ENCODE results near the gene SEC24B. TPM values are rescaled to one million over a fixed set of nuclear protein-coding genes. Genes with fewer than 3 reads are reported as not detected.
"Not testable (repeated sequence)": the region's sequence is repeated elsewhere in the genome, so short reads cannot be mapped to it uniquely, and the experiment has no call there.

SEC24B gene
- total RNA-seq, 2 experiments from 2014 or later, result 24.7 to 25.2 TPM

- H3K4me1 Mint-ChIP-seq (ENCODE audit: low read depth), result peaks cover 54% of the 10 kb centered on the region
- H3K27me3 Mint-ChIP-seq, result no peaks in the 10 kb centered on the region
- intact Hi-C loops (cut with micrococcal nuclease), result loop anchor here (1.0 to 10.0 kb wide), 10 partner anchors 13 to 1396 kb away; partner anchors contain the start of genes ELOVL6, GAR1, LEF1 and PLA2G12A
- ChIA-PET CTCF (interaction anchor here (0.8 to 1.7 kb wide), 4 partner anchors 14 to 254 kb away, joined by 3 to 6 read pairs (median 3); no protein-coding TSS in a partner anchor), POLR2A (interaction anchor here (0.6 to 3.4 kb wide), 9 partner anchors 11 to 919 kb away, joined by 3 to 25 read pairs (median 4); partner anchors contain the start of genes PLA2G12A and SEC24B)
- peaks cover 23% of the 10 kb centered on the region for H3K36me3 Mint-ChIP-seq
- H3K4me3 Mint-ChIP-seq, result peak overlapping the region; percentile 84
- peaks cover 5% of the 10 kb centered on the region for H3K9me3 Mint-ChIP-seq
- peak; percentile 80 for DNase-seq
- H3K27ac Mint-ChIP-seq, result peak overlapping the region; percentile 92
These were observed 127.3 kb downstream of the SEC24B start for GRCh38 chr4:109560687-109561461.

- ChIA-PET POLR2A (interaction anchor here (2.1 kb wide), 1 partner anchor 13 kb away, joined by 8 read pairs; no protein-coding TSS in a partner anchor), CTCF (interaction anchor here (0.6 to 1.8 kb wide), 3 partner anchors 12 to 139 kb away, joined by 3 to 4 read pairs (median 3); partner anchors contain the start of gene SEC24B)
- DNase-seq, result peak; percentile 57
- H3K4me3 Mint-ChIP-seq, result peak overlapping the region; percentile 84
- intact Hi-C loops (cut with micrococcal nuclease), result loop anchor here (10.0 kb wide), 2 partner anchors 632 to 1398 kb away; partner anchors contain the start of genes ELOVL6 and LEF1
- peaks cover 52% of the 10 kb centered on the region for H3K4me1 Mint-ChIP-seq (ENCODE audit: low read depth)
- H3K9me3 Mint-ChIP-seq, result peaks cover 5% of the 10 kb centered on the region
- H3K36me3 Mint-ChIP-seq, result peaks cover 22% of the 10 kb centered on the region
- no peak overlapping the region for H3K27ac Mint-ChIP-seq
- no peaks in the 10 kb centered on the region for H3K27me3 Mint-ChIP-seq
These were observed 129.0 kb downstream of the SEC24B start for GRCh38 chr4:109562457-109563239.

- POLR2A ChIA-PET, result interaction anchor here (0.7 to 1.9 kb wide), 3 partner anchors 11 to 138 kb away, joined by 3 to 13 read pairs (median 3); partner anchors contain the start of gene MCUB
- Mint-ChIP-seq H3K4me1 (ENCODE audit: low read depth) (peaks cover 62% of the 10 kb centered on the region), H3K27ac (peak overlapping the region; percentile 9), H3K36me3 (peaks cover 10% of the 10 kb centered on the region), H3K9me3 (peaks cover 4% of the 10 kb centered on the region), H3K27me3 (no peaks in the 10 kb centered on the region), H3K4me3 (no peak overlapping the region)
- CTCF ChIA-PET, result interaction anchor here (0.6 kb wide), 1 partner anchor 101 kb away, joined by 3 read pairs; no protein-coding TSS in a partner anchor
- intact Hi-C loops (cut with micrococcal nuclease), result no loop called here
- no peak for DNase-seq
These were observed 137.9 kb downstream of the SEC24B start for GRCh38 chr4:109571494-109571893.

- peaks cover 4% of the 10 kb centered on the region for H3K9me3 Mint-ChIP-seq
- peaks cover 10% of the 10 kb centered on the region for H3K36me3 Mint-ChIP-seq
- no peak for DNase-seq
- H3K4me3 Mint-ChIP-seq, result no peak overlapping the region
- no peak overlapping the region for H3K27ac Mint-ChIP-seq
- ChIA-PET CTCF (interaction anchor here (0.6 to 1.4 kb wide), 3 partner anchors 12 to 139 kb away, joined by 3 to 4 read pairs (median 3); partner anchors contain the start of genes MCUB and SEC24B), POLR2A (interaction anchor here (0.7 to 1.9 kb wide), 4 partner anchors 12 to 139 kb away, joined by 3 to 13 read pairs (median 3); partner anchors contain the start of gene MCUB)
- intact Hi-C loops (cut with micrococcal nuclease), result no loop called here
- H3K4me1 Mint-ChIP-seq (ENCODE audit: low read depth), result peaks cover 64% of the 10 kb centered on the region
- H3K27me3 Mint-ChIP-seq, result no peaks in the 10 kb centered on the region
These were observed 138.5 kb downstream of the SEC24B start for GRCh38 chr4:109572154-109572553.

- Mint-ChIP-seq H3K4me3 (peak overlapping the region; percentile 7), H3K27me3 (no peaks in the 10 kb centered on the region), H3K27ac (no peak overlapping the region), H3K4me1 (ENCODE audit: low read depth) (peaks cover 66% of the 10 kb centered on the region), H3K36me3 (peaks cover 13% of the 10 kb centered on the region), H3K9me3 (peaks cover 6% of the 10 kb centered on the region)
- intact Hi-C loops (cut with micrococcal nuclease), result loop anchor here (1.0 to 2.0 kb wide), 2 partner anchors 13 to 14 kb away; no protein-coding TSS in a partner anchor
- no peak for DNase-seq
- CTCF ChIA-PET, result interaction anchor here (0.7 to 1.8 kb wide), 8 partner anchors 11 to 141 kb away, joined by 3 to 7 read pairs (median 4); partner anchors contain the start of genes MCUB and SEC24B
- POLR2A ChIA-PET, result interaction anchor here (2.3 kb wide), 1 partner anchor 15 kb away, joined by 9 read pairs; the partner anchor contains the start of gene MCUB
These were observed 140.8 kb downstream of the SEC24B start for GRCh38 chr4:109574443-109574850.

GRCh38 chr4:109574931-109575804 lies 141.6 kb downstream of the SEC24B start:
- Mint-ChIP-seq H3K4me1 (ENCODE audit: low read depth) (peaks cover 60% of the 10 kb centered on the region), H3K27ac (no peak overlapping the region), H3K9me3 (peaks cover 7% of the 10 kb centered on the region), H3K36me3 (peaks cover 18% of the 10 kb centered on the region), H3K27me3 (no peaks in the 10 kb centered on the region), H3K4me3 (peak overlapping the region; percentile 7)
- intact Hi-C loops (cut with micrococcal nuclease), result loop anchor here (1.0 to 2.0 kb wide), 2 partner anchors 14 kb away; no protein-coding TSS in a partner anchor
- ChIA-PET CTCF (interaction anchor here (0.7 to 1.8 kb wide), 7 partner anchors 12 to 142 kb away, joined by 3 to 7 read pairs (median 3); partner anchors contain the start of genes MCUB and SEC24B), POLR2A (interaction anchor here (1.1 to 2.3 kb wide), 2 partner anchors 12 to 15 kb away, joined by 8 to 9 read pairs; partner anchors contain the start of gene MCUB)
- DNase-seq, result no peak

GRCh38 chr4:109576462-109576861 lies 142.8 kb downstream of the SEC24B start:
- DNase-seq, result no peak
- H3K27ac Mint-ChIP-seq, result no peak overlapping the region
- H3K36me3 Mint-ChIP-seq, result peaks cover 21% of the 10 kb centered on the region
- intact Hi-C loops (cut with micrococcal nuclease), result no loop called here
- H3K27me3 Mint-ChIP-seq, result no peaks in the 10 kb centered on the region
- H3K4me1 Mint-ChIP-seq (ENCODE audit: low read depth), result peaks cover 50% of the 10 kb centered on the region
- ChIA-PET CTCF (no interaction called here), POLR2A (interaction anchor here (0.6 kb wide), 1 partner anchor 15 kb away, joined by 3 read pairs; no protein-coding TSS in a partner anchor)
- peaks cover 3% of the 10 kb centered on the region for H3K9me3 Mint-ChIP-seq
- H3K4me3 Mint-ChIP-seq, result no peak overlapping the region

GRCh38 chr4:109578846-109579245 lies 145.2 kb downstream of the SEC24B start:
- Mint-ChIP-seq H3K9me3 (peaks cover 14% of the 10 kb centered on the region), H3K4me1 (ENCODE audit: low read depth) (peaks cover 48% of the 10 kb centered on the region), H3K27me3 (no peaks in the 10 kb centered on the region), H3K36me3 (peaks cover 24% of the 10 kb centered on the region), H3K27ac (no peak overlapping the region), H3K4me3 (no peak overlapping the region)
- intact Hi-C loops (cut with micrococcal nuclease), result no loop called here
- ChIA-PET POLR2A (no interaction called here), CTCF (no interaction called here)
- DNase-seq, result no peak

GRCh38 chr4:109579997-109580396 lies 146.4 kb downstream of the SEC24B start:
- POLR2A ChIA-PET; intact Hi-C loops (cut with micrococcal nuclease): not testable (repeated sequence)
- peaks cover 24% of the 10 kb centered on the region for H3K36me3 Mint-ChIP-seq

GRCh38 chr4:109588176-109588575 lies 154.6 kb downstream of the SEC24B start:
- peaks cover 3% of the 10 kb centered on the region for H3K9me3 Mint-ChIP-seq
- H3K4me1 Mint-ChIP-seq (ENCODE audit: low read depth), result peaks cover 64% of the 10 kb centered on the region
- no peak overlapping the region for H3K4me3 Mint-ChIP-seq
- H3K36me3 Mint-ChIP-seq, result peaks cover 8% of the 10 kb centered on the region
- CTCF ChIA-PET, result interaction anchor here (0.7 to 0.9 kb wide), 2 partner anchors 67 to 116 kb away, joined by 3 read pairs; no protein-coding TSS in a partner anchor
- H3K27ac Mint-ChIP-seq, result peak overlapping the region; percentile 58
- DNase-seq, result peak; percentile 81
- intact Hi-C loops (cut with micrococcal nuclease), result loop anchor here (1.0 to 2.0 kb wide), 4 partner anchors 13 to 229 kb away; no protein-coding TSS in a partner anchor
- no peaks in the 10 kb centered on the region for H3K27me3 Mint-ChIP-seq
- POLR2A ChIA-PET, result interaction anchor here (2.5 kb wide), 1 partner anchor 28 kb away, joined by 12 read pairs; the partner anchor contains the start of gene MCUB

More at GRCh38 chr4:109579997-109580396, 146.4 kb downstream of the SEC24B start:
- Mint-ChIP-seq H3K9me3 (peaks cover 14% of the 10 kb centered on the region), H3K4me1 (ENCODE audit: low read depth) (peaks cover 48% of the 10 kb centered on the region)
- H3K4me3 Mint-ChIP-seq, H3K27me3 Mint-ChIP-seq, CTCF ChIA-PET, DNase-seq, H3K27ac Mint-ChIP-seq: not testable (repeated sequence)

Data from activated CD4-positive, alpha-beta memory T cell treated with anti-CD3 and anti-CD28 coated beads for 36 hours (primary cell).